Astrocyte of the cerebellum (primary cell): Measurements from ENCODE around the gene MYO15B.

Experiments
- DNase-seq: peaks from one replicate; pipeline ENCODE4 v3.0.0-alpha.2; 2011; ENCODE audit warnings: low read depth
- H3K4me3 ChIP-seq: 2 replicates; pipeline ENCODE4 v1.5.1; 2011; ENCODE audit warnings: mild to moderate bottlenecking, low read depth, low read length, moderate library complexity
- CTCF ChIP-seq: IDR thresholded peaks from 2 replicates; pipeline ENCODE4 v1.5.1; 2012; ENCODE audit warnings: low read length, low read depth, moderate library complexity, mild to moderate bottlenecking; ENCODE audit errors: missing control alignments
- in situ Hi-C: cut with HindIII; loops from 2 replicates; pipeline ENCODE4 v1.10.0; 2017; ENCODE audit warnings: low sequenced_read_pairs

MYO15B gene

GRCh38 chr17:75607086-75607485 lies 19.5 kb downstream of the MYO15B start:
- no peak overlapping the region for H3K4me3 ChIP-seq
- no peak for TF ChIP-seq CTCF
- DNase-seq = no peak
- in situ Hi-C loops = no loop called here

GRCh38 chr17:75610103-75610984 lies 22.7 kb downstream of the MYO15B start:
- TF ChIP-seq CTCF = no peak
- H3K4me3 ChIP-seq = no peak overlapping the region
- in situ Hi-C loops = no loop called here
- DNase-seq = no peak

- no peak overlapping the region for H3K4me3 ChIP-seq
- in situ Hi-C loops = no loop called here
- TF ChIP-seq CTCF = no peak
- DNase-seq = no peak
Measured at GRCh38 chr17:75611851-75612429, 24.3 kb downstream of the MYO15B start.

GRCh38 chr17:75612906-75613626 lies 25.5 kb downstream of the MYO15B start:
- H3K4me3 ChIP-seq = no peak overlapping the region
- no peak for TF ChIP-seq CTCF
- in situ Hi-C loops = no loop called here
- no peak for DNase-seq

GRCh38 chr17:75614006-75614405 lies 26.4 kb downstream of the MYO15B start:
- no peak overlapping the region for H3K4me3 ChIP-seq
- no peak for DNase-seq
- no peak for TF ChIP-seq CTCF
- in situ Hi-C loops = no loop called here

GRCh38 chr17:75614556-75615270 lies 27.1 kb downstream of the MYO15B start:
- DNase-seq = no peak
- H3K4me3 ChIP-seq = no peak overlapping the region
- in situ Hi-C loops = no loop called here
- no peak for TF ChIP-seq CTCF
